NCI-H1930 (cell line): ENCODE results near the gene ECHDC3.

Source experiments
- DNase-seq, 2 experiments: peaks; one replicate each; lab custom pipeline; 2025; lab: John Stamatoyannopoulos, UW

Gene ECHDC3

DNA sequence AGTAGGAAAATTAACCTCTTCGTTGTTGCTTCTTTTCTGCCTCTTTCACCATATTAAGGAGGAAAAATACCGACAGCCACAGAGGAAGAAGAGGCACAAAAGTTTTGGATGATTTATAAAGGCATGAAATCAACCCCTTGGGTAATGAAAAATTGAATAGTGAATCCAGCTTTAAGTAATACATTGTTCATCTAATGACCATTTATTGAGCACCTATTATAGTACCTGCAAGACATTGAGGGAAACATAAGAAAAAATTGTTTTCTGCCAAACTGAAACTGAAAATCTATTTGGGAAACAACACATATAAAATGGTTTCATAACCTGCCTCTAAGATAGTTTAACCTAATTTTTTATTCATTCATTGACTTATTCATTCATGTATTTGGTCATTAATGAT, 8.2 kb downstream of the ECHDC3 start:
- DNase-seq, result no peak

DNA sequence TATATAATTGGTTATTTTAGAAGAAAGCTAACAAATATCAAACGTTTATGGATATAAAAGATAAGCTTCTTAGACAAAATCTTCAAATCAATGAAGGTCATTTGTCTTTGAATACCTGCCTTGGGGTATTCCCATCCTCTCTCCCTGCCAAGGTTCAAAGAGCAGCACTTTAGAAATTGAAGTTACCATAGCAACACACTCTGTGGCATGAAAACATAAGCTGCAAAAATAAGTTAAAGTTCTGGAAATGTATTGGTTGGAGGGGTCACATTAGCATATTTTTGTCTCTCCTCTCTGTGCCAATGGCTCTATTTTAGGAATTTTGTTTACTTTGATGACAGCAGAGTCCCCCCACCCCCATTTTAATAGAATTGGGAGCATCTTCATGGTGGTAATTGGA, 12.0 kb downstream of the ECHDC3 start:
- DNase-seq, result no peak

DNA sequence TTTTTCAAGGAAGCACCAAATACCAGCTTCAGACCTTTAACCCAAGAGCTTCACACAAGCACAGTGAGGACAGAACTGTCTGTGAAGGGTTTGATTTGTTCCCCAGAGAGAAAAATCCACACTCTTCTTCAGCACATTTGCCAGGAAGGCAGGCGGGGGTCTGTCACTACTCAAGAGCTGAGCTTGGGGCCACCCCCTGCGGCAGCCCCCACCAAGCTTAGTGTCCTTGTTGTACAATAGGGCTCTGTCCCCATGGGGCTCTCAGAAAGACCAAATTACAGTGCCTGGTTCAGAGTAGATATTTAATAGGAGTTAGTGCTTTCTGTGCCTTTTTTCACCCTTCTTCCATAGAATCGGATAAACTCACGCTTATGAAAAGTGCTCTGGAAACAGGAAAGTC, 12.4 kb downstream of the ECHDC3 start:
- DNase-seq, result no peak

DNA sequence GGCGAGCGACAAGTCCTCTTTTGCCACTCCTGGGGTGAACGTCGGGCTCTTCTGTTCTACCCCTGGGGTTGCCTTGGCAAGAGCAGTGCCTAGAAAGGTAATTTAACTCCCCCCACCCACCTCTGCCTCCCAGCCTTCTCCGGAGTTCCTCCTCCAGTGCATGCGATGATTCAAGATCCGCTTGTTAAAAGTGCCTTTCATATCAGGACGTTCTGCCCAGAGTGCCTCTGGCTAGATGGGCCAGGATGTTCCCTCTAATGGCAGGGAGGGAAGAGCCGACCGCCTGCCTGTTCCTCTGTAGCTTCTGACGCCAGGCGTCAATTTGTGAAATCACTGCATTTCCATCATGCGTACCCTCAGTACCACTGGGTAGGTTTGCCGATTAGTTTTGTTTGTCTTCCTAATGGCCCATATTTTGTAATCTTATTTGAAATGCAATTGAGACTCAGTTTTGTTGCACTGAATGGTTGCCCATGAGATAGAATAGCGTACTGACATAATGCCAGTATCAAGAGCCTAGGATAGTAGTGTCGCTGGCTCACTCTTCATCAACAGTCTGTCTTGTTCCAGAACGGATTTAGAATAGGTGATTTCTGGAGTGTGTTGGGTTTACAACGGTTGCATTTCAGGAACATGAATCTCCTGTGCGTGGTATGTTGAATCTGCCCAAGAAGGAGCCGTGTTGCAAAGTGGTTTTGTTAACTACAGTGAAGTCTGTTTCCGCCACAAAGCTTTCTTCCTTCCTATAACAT, 13.5 kb downstream of the ECHDC3 start:
- DNase-seq, result no peak

DNA sequence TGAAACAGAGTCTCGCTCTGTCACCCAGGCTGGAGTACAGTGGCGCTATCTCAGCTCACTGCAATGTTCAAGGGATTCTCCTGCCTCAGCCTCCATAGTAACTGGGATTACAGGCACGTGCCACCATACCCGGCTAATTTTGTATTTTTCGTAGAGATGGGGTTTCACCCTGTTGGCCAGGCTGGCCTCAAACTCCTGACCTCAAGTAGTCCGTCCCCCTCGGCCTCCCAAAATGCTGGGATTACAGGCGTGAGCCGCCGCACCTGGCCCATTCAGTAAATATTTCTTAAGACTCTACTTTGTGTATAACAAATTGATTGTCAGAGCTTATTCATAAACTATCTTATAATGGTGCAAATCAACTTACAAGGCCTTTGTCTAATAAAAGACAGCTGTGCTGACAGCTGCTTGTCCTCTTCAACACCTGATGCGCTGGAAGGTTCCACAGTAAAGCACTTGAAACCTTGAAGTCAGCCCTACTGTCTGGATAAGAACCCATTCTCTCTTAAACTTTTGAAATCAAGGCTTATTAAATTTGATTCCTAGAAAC, 14.7 kb downstream of the ECHDC3 start:
- DNase-seq, result no peak

DNA sequence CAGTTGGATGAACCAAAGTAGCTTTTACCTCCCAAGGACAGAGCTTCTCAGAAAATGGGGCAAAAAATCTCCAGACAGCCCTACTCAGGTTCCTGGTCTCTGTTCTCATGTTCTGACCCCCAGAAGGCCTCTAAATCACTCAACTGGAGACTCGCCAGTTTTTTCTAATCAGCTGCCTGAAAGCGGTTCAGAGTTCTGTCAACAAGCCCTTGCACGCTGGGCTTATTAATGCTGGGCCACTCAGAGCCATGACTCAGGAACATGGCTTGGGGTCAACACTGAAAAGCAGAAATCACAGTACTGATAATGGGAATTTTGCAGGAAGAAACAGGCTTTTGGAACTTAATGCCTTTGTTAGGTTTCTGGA, 15.3 kb downstream of the ECHDC3 start:
- DNase-seq, result no peak

DNA sequence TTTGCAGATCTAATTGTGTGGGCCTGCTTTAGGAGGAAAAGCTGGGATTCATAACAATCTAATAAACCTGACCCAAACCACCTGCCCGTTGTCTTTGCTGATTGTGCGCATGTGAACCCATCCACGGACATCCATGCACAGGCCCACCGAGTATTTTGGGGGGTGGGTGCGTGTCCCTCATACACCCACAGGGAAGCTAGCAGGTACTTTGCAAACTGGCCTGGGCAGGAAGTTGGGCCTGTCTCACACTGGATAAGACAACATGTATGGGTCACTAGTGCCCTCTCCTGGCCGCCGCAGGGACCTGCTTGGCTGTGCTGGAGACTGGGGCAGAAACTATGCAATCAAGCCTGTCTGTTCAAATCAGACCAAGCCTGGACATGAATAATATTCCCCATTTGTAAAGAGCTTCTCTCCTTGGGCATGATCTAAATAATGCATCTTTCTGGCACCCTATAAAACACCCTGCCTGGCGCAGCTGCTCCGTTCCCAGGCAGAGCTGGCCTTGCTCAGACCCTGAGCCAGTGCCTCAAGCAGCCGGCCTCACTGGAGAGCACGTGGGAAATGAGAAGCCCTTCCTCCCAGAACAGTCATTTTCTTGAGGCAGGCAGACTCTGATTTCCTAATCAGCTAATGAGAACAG, 15.8 kb downstream of the ECHDC3 start:
- peak in 1 of 2 experiments; percentile 10 for DNase-seq

DNA sequence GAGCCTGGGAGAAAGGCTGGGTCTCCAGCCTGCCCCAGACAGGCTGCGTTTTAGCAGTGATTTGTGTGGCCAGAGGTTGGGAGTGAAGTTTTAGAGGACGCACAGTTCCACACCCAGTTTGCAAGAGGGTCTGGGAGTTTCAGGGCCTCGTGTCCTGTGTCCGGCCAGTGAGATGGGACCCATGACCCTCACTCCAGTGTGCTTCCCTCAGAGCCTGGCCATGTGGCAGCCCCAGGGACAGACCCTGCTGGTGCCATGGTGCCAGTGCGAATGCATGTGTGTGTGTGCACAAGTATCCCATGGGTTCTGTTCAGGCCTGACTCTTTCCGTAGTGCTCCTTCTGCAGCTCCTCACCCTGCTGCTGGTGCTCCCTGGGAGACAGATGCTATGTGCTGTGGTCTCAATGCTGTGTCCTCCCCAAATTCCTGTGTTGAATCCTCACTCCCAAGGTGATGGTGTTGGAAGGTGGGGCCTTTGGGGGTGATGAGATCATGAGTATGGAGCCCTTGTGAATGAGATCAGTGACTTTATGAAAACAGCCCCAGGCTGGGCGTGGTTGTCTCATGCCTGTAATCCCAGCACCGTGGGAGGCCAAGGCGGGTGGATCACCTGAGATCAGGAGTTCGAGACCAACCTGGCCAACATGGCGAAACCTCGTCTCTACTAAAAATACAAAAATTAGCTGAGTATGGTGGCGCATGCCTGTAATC, 16.5 kb downstream of the ECHDC3 start:
- DNase-seq, result no peak

DNA sequence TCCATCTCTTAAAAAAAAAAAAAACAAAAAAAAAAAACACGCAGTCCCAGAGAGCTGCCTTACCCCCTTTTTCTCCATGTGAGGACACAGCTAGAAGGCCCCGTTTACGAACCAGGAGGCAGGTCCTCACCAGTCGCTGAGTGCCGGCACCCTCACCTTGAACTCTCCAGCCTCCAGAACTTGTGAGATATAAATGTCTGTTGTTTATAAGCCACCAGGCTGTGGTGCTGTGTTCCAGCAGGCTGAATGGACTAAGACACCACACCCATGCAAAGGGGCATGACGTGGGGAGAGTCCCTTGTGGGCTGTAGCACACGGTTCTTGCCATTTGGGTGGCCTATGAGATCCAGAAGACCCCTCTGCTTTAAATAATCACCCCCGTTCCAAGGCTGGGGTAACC, 17.2 kb downstream of the ECHDC3 start:
- DNase-seq, result no peak

DNA sequence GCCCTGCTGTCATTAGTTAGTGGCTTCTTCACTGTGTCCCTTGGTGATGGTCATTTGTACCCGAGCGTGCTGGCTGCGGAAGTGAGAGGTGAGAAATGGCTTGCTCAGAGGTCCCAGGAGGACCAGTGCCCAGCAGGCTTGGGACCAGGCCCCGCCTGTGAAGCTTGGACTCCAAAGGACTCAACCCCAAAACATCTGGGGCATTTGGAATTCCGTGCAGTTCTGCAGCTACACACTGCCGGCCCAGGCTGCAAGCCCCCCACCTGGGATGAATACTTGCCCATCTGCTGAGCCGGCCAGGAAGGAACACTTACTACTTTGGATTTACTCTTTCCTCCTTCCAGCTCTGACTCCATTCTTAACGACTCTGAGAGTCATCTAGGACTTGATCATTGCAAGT, 18.0 kb downstream of the ECHDC3 start:
- DNase-seq, result no peak

DNA sequence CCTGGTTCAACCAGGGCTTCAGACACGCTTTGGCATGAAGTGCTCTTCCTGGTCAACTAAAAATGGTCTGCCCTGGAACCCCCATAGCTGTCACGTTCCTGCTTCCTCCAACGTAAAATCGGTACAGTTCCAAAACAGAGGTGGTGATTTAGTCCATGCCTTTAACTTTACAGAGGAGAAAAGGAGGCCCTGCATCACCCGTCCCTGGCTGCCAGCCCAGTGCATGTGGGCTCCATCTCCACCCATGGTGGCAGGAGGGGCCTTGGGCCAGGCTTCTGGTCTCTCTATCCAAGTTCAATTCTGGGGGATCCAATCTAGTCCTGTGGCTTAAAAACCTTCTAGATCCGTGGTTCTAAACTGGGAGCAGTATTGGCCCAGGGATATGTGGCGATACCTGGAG, 18.7 kb downstream of the ECHDC3 start:
- no peak for DNase-seq

DNA sequence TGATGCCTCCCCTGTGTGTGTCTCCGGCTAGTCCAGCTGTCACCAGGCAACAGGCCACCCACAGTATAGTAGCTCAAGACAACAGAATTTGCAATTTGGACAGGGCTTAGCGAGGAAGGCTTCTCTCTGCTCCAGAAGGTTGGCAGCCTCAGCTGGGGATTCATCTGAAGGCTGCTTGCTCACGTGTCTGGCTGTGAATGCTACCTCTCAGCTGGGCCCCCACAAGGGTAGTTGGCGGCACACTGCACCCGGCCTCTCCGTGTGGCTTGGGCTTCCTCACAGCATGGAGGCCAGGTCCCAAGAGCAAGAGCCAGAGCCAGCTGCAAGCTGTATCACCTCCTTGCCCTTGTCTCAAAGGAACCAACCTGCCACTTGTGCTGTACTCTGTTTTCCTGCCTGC, 19.2 kb downstream of the ECHDC3 start:
- DNase-seq, result no peak

DNA sequence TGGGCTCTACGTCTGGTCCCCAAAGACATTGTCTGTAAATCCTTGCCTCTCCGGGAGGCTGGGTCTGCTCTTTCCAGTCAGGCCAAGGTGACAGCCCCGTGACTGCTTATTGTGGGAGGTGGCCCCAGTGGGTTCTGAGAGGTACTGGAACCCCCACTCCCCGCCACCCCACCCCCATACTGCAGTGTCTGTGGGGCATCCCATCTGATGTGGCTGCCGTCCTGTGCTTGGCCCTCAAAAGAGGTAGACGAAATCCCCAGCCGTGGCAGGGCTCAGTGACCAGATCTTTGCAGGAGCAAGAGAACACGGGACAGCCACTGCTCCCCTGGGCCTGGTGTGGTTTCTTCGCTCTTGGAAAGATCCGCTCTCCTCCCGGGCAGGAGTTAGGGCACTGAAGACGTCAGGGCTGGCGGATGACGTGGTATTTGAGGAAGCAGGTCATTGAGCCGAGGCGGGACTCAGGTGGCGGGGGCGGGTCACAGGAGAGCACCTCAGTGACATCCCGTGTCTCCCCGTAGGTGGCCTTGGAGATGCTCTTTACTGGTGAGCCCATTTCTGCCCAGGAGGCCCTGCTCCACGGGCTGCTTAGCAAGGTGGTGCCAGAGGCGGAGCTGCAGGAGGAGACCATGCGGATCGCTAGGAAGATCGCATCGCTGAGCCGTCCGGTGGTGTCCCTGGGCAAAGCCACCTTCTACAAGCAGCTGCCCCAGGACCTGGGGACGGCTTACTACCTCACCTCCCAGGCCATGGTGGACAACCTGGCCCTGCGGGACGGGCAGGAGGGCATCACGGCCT, 20.7 kb downstream of the ECHDC3 start:
- no peak for DNase-seq

DNA sequence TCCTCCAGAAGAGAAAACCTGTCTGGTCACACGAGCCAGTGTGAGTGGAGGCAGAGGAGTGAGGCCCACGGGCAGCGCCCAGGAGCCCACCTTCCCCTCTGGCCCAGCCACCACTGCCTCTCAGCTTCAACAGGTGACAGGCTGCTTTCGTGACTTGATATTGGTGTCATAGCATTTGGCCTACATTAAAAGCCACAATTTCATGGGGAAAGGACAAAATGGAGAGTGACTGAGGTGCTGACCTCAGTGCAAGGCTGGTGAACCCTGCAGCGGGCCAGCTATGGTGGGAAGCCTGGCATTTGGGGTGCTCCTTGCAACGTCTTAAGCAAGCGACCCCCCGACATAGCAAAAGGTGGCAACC, 21.3 kb downstream of the ECHDC3 start:
- no peak for DNase-seq

DNA sequence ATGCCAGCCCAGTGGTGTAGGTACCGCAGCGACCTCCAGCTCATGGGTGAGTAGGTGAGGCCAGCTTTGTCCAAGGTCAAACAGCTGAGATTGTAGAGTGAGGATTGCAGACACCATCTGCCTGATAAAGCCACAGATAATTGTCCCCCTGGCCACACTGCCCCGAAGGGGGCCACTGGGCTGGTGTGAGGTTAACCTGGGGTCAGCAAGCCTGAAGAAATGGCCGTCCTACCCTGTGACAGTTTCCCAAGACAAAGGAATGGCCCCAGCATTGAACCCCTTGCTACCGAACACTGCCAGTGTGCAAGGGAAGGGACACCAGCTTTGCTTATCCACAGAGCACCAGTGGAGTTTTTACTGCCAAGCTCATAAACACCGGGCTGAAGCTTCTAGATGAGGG, 23.0 kb downstream of the ECHDC3 start:
- no peak for DNase-seq

DNA sequence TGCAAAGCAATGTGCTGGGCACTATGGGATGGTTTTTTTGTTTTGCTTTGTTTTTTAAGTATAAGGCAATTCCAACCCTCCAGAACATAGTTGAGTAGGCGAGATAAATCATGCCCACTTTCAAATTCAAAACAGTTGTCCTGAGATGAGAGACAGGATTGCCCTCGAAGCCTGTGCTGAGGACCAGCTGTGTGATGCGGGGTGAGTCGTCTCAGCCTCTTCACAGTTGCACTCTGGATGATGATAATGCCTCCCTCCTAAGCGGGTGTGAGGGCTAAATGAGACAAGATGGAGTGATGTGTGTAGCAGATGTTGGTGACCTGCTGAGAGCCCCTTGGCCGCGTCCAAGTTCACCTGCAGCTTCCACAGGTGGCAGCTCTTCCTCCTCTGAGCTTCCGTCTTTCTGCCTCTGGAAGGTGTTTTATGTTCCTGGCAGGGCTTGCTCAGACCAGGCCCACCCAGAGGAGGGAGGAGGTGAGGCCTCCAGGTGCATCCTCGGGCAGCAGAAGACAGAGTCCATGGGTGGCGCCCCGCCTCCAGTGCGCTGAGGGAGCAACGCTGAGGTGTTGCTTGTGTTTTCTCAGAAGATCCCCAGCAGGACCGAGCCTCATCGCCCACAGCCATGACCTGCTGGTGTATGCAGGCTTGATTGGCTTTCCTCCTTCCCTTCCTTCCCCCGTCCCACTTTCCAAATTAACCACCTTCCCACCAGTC, 30.6 kb downstream of the ECHDC3 start:
- DNase-seq, result no peak

DNA sequence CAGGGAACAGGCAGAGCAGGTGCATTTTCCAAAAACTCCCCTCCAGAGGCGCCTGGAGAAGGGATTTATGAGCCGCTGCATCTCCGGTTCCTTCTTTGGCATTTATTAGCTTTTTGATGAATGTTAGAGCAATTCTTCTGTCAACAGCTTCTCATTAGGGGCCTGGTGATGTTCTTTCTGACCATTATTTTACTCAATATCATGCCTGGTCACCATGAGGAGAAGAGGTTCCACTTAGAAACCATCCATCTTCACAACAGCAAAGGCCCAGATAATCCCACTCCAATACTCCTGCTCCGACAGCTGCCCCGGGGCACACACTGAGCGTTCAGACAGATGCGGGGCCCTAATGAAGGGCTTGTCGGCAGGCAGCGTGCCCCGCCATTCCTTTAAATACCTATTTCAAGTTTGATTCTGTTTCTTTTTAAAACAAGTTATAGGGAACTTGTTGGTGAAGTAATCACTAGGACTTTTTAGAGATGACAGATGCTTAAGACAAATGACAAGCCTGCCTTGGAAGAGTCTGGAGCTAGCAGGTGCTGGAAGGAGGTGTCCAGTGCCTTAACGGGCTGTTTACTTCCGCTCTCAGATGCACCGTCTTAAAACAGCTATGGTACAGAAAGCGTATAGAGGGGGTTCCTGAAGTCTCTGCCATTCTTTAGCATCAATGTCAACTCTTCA, 31.7 kb downstream of the ECHDC3 start:
- DNase-seq, result no peak

DNA sequence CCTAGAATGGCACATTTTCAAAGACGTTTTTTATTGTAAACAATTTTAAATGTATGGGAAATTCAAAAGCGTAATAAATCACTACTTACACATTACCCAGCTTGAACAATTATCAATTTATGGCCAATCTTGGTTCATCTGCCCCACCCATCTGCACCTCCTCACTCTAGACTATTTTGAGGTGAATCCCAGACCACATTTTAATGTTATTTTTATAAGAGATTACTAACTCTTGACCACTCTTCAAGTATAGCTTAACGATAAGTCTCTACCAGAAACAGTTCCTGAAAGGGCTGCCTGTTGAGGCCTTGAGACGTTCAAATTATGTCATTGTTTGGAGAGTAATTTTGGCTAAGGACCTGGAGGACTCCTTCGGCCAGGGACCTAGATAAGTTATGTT, 33.2 kb downstream of the ECHDC3 start:
- no peak for DNase-seq

DNA sequence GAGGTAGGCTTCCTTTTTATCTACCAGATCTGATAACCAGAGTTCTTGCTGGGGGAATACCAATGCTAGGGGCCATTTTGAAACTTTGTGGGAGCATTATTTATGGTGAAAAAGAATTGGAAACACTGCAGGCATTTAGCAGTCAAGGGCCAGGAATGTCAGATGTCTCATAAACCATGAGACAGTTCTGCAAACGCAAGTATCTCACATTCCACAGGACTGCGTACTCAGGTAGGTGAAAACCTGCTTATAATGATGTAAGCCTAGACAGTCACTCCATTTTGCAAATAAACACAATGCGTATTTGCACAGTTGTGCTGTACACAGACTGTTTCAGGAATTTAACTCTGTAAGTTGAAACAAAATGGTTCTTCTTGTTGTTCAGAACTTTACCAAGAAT, 33.9 kb downstream of the ECHDC3 start:
- no peak for DNase-seq

DNA sequence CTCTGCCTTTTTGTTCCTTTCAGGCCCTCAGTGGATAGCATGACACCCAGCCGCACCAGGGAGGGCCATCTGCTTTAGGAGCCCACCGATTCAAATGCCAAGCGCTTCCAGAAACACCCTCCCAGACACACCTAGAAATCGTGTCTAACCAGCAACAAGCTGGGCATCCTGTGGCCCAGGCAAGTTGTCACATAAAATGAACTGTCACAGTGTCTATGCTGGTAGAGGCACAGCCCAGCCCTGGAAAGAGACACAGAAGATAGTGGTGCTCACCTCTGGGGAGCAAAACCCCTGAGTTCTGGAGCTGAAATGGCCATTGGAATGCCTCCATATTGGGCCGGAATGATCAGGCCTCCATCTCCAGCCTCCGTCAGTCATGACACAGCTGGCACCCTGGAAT, 38.9 kb downstream of the ECHDC3 start:
- no peak for DNase-seq
